ENCODE results near the gene CTNNA2.

GRCh38 chr2:79944205-79944604 lies 431.4 kb downstream of the CTNNA2 start:
- no peak for TF ChIP-seq CTCF (IDR thresholded peaks at IDR 0.05)
- TF ChIP-seq EP300 (IDR thresholded peaks at IDR 0.05), result no peak
- no peak for TF ChIP-seq POLR2AphosphoS5 (IDR thresholded peaks at IDR 0.05)
- no peak for TF ChIP-seq POLR2A (IDR thresholded peaks at IDR 0.05)
